ENCODE measurements around the gene GABRG3. TPM values are rescaled to one million over a fixed set of nuclear protein-coding genes. Genes with fewer than 3 reads are reported as not detected.

Gene GABRG3
- total and polyA plus RNA-seq, 8 donors: 0.35 TPM; not detected in 7

- Histone ChIP-seq H3K36me3 (no peaks in the 10 kb centered on the region), H3K4me1 (no peaks in the 10 kb centered on the region), H3K27ac (no peak overlapping the region), H3K27me3 (no peaks in the 10 kb centered on the region), H3K4me3 (no peak overlapping the region), H3K9me3 (no peaks in the 10 kb centered on the region)
- no peak for ATAC-seq
- 60 to 65% methylated on average over 3 of the region's 3 CpGs for WGBS, 2 donors
- DNase-seq: peak in 1 of 6 donors; percentile 41
- intact Hi-C loops (cut with DNase I): no loop called here
- FAIRE-seq: no peak
- TF ChIP-seq CTCF (IDR thresholded peaks at IDR 0.05): no peak
These were observed 283.8 kb downstream of the GABRG3 start for GRCh38 chr15:27254801-27255200.

GRCh38 chr15:27256446-27256845 is 285.5 kb downstream of the GABRG3 start:
- ATAC-seq (no peak), DNase-seq (no peak), FAIRE-seq (no peak)
- Histone ChIP-seq H3K36me3 (no peaks in the 10 kb centered on the region), H3K9me3 (no peaks in the 10 kb centered on the region), H3K27me3 (no peaks in the 10 kb centered on the region), H3K4me3 (no peak overlapping the region), H3K4me1 (no peaks in the 10 kb centered on the region), H3K27ac (no peak overlapping the region)
- intact Hi-C loops (cut with DNase I): no loop called here
- no peak for TF ChIP-seq CTCF (IDR thresholded peaks at IDR 0.05)
- 40% methylated on average over 5 of the region's 5 CpGs for WGBS, 2 donors

GRCh38 chr15:27258287-27258686 is 287.3 kb downstream of the GABRG3 start:
- WGBS, 2 donors: 37 to 38% methylated on average over 4 of the region's 4 CpGs
- intact Hi-C loops (cut with DNase I): no loop called here
- no peaks in the 10 kb centered on the region for H3K36me3 ChIP-seq

GRCh38 chr15:27260523-27260922 is 289.5 kb downstream of the GABRG3 start:
- no peak for ATAC-seq

More at GRCh38 chr15:27258287-27258686, 287.3 kb downstream of the GABRG3 start:
- Histone ChIP-seq H3K4me3 (no peak overlapping the region), H3K27ac (no peak overlapping the region), H3K4me1 (no peaks in the 10 kb centered on the region), H3K9me3 (no peaks in the 10 kb centered on the region), H3K27me3 (peaks cover 0 to 2% (median 0%) of the 10 kb centered on the region in 4 donors)
- no peak for FAIRE-seq
- ATAC-seq: no peak
- no peak for TF ChIP-seq CTCF (IDR thresholded peaks at IDR 0.05)
- DNase-seq: no peak

More at GRCh38 chr15:27260523-27260922, 289.5 kb downstream of the GABRG3 start:
- H3K27ac ChIP-seq: no peak overlapping the region
- peaks cover 0 to 6% (median 0%) of the 10 kb centered on the region in 4 donors for H3K27me3 ChIP-seq
- WGBS, 2 donors: 37 to 38% methylated on average over 4 of the region's 4 CpGs
- H3K9me3 ChIP-seq: no peaks in the 10 kb centered on the region
- H3K4me1 ChIP-seq: no peaks in the 10 kb centered on the region
- DNase-seq: no peak
- no peak overlapping the region for H3K4me3 ChIP-seq
- no peak for FAIRE-seq
- no peak for TF ChIP-seq CTCF (IDR thresholded peaks at IDR 0.05)
- intact Hi-C loops (cut with DNase I): no loop called here
- H3K36me3 ChIP-seq: no peaks in the 10 kb centered on the region
